HCT116 (cell line): ENCODE measurements around the gene RNF150. TPM values are rescaled to one million over a fixed set of nuclear protein-coding genes. Genes with fewer than 3 reads are reported as not detected.

Experiments used
- ATAC-seq: fragments of 200-7000 bp; cut with Tn5 transposase; 2 replicates; pipeline ENCODE4 v1.9.1; 2020; ENCODE audit warnings: mild to moderate bottlenecking, moderate library complexity
- BruUV-seq: library from RNA; stranded (reverse); fragments of 400-500 nt; replicated peaks from 2 replicates; lab custom pipeline; 2021; lab: Mats Ljungman, UMichigan
- CTCF ChIA-PET: fragments of 300-600 bp; sonication (Branson Sonifier 250); formaldehyde crosslinking; loops from one replicate; lab custom pipeline; 2021; ENCODE audit warnings: antibody characterized with exemption; lab: Charles Lee
- POLR2A ChIA-PET: fragments of 300-600, 350-600 bp; sonication (Branson Sonifier 250); formaldehyde crosslinking; loops from one replicate; lab custom pipeline; 2021; ENCODE audit warnings: antibody characterized with exemption; lab: Charles Lee
- RAD21 ChIA-PET, 2 experiments: fragments of 300-600 bp; sonication (Branson Sonifier 250); formaldehyde crosslinking; loops; one replicate each; lab custom pipeline; 2023; ENCODE audit warnings: low total read pairs in 2 of 2; ENCODE audit not compliant: uncharacterized antibody in 2 of 2, unreplicated experiment in 2 of 2, low non-redundant PET in 1 of 2; lab: Charles Lee
- DNase-seq: peaks from one replicate; pipeline ENCODE4 v3.0.0-alpha.2; 2010; ENCODE audit warnings: low read depth, low spot score
- H2AFZ ChIP-seq: fragments of 200-600 bp; shearing (Covaris generic), sonication (generic); 2 replicates; pipeline ENCODE4 v1.6.1; 2017; ENCODE audit warnings: low read depth, mixed run types, mixed read lengths, antibody characterized with exemption, low read length; ENCODE audit not compliant: poor library complexity, severe bottlenecking
- H3K27ac ChIP-seq: 2 replicates; pipeline ENCODE4 v1.5.1; 2012; ENCODE audit warnings: low read depth, low read length
- H3K27me3 ChIP-seq: fragments of 200-600 bp; sonication (generic); 2 replicates; pipeline ENCODE4 v1.6.1; 2016; ENCODE audit warnings: mixed run types, low read length, mixed read lengths; ENCODE audit not compliant: insufficient read depth
- H3K36me3 ChIP-seq, 2 experiments: fragments of 200-500 bp in 1 of 2; fragments of 200-600 bp in 1 of 2; sonication (Bioruptor generic) in 1 of 2; sonication (generic) in 1 of 2; 2 replicates each; pipeline versions ENCODE4 v1.5.1 to v1.6.1; 2014 to 2016; ENCODE audit warnings: low read length in 2 of 2, inconsistent platforms in 1 of 2, mixed read lengths in 1 of 2, mixed run types in 1 of 2; ENCODE audit not compliant: insufficient read depth in 2 of 2, control insufficient read depth in 1 of 2
- H3K4me1 ChIP-seq, 2 experiments: fragments of 200-600 bp in 1 of 2; sonication (generic) in 1 of 2; 2 replicates each; pipeline versions ENCODE4 v1.5.1 to v1.6.1; 2012 to 2017; ENCODE audit warnings: low read length in 2 of 2, inconsistent platforms in 1 of 2, mild to moderate bottlenecking in 1 of 2, mixed read lengths in 1 of 2, mixed run types in 1 of 2, moderate library complexity in 1 of 2; ENCODE audit not compliant: insufficient read depth in 2 of 2, control insufficient read depth in 1 of 2
- H3K4me2 ChIP-seq: fragments of 200-600 bp; sonication (generic); 2 replicates; pipeline ENCODE4 v1.6.1; 2017; ENCODE audit warnings: mixed run types, low read length, mixed read lengths
- H3K4me3 ChIP-seq, 2 experiments: fragments of 200-600 bp in 1 of 2; sonication (generic) in 1 of 2; replicated peaks in 1 of 2; 2 replicates each; pipeline ENCODE4 v1.5.1; 2011 to 2016; ENCODE audit warnings: low read length in 2 of 2, control low read depth in 1 of 2, low read depth in 1 of 2, mild to moderate bottlenecking in 1 of 2, mixed read lengths in 1 of 2, mixed run types in 1 of 2
- H3K79me2 ChIP-seq: fragments of 200-600 bp; sonication (generic); 2 replicates; pipeline ENCODE4 v1.6.1; 2017; ENCODE audit warnings: mild to moderate bottlenecking, mixed run types, low read length, moderate library complexity, mixed read lengths; ENCODE audit not compliant: insufficient read depth
- H3K9ac ChIP-seq: fragments of 200-600 bp; sonication (generic); 2 replicates; pipeline ENCODE4 v1.6.1; 2016; ENCODE audit warnings: low read length, mixed read lengths
- H3K9me2 ChIP-seq: fragments of 200-600 bp; sonication (generic), shearing (Covaris generic); 2 replicates; pipeline ENCODE4 v1.6.1; 2017; ENCODE audit warnings: mixed run types, mild to moderate bottlenecking, moderate library complexity; ENCODE audit not compliant: insufficient read depth
- H3K9me3 ChIP-seq, 2 experiments: fragments of 200-500 bp in 1 of 2; fragments of 200-600 bp in 1 of 2; sonication (Bioruptor generic) in 1 of 2; sonication (generic) in 1 of 2; 2 replicates each; pipeline ENCODE4 v1.6.1; 2014 to 2017; ENCODE audit warnings: low read length in 2 of 2, mixed read lengths in 2 of 2, inconsistent platforms in 1 of 2, low read depth in 1 of 2, mild to moderate bottlenecking in 1 of 2, mixed run types in 1 of 2, moderate library complexity in 1 of 2; ENCODE audit not compliant: control insufficient read depth in 1 of 2, insufficient read depth in 1 of 2
- H4K20me1 ChIP-seq: fragments of 200-600 bp; sonication (generic), shearing (Covaris generic); 2 replicates; pipeline ENCODE4 v1.6.1; 2017; ENCODE audit warnings: mixed run types, mild to moderate bottlenecking, moderate library complexity; ENCODE audit not compliant: insufficient read depth
- EZH2 ChIP-seq: fragments of 200-600 bp; sonication (generic); IDR thresholded peaks from 2 replicates; pipeline ENCODE4 v1.6.1; 2017; ENCODE audit warnings: antibody characterized with exemption, mixed run types
- EZH2phosphoT487 ChIP-seq: fragments of 200-600 bp; IDR thresholded peaks from 2 replicates; pipeline ENCODE4 v1.6.1; 2018; ENCODE audit warnings: antibody characterized with exemption, borderline replicate concordance
- FOSL1 ChIP-seq: IDR thresholded peaks from 2 replicates; pipeline ENCODE4 v1.6.1; 2012; ENCODE audit warnings: low read depth
- JUND ChIP-seq: IDR thresholded peaks from 2 replicates; pipeline ENCODE4 v1.6.1; 2012
- POLR2A ChIP-seq: IDR thresholded peaks from 2 replicates; pipeline ENCODE4 v1.7.0; 2011; ENCODE audit warnings: borderline replicate concordance; ENCODE audit not compliant: insufficient read depth, insufficient read length; ENCODE audit errors: extremely low read depth
- RAD21 ChIP-seq: IDR thresholded peaks from 2 replicates; pipeline ENCODE4 v1.6.1; 2012; ENCODE audit warnings: low read depth, mild to moderate bottlenecking
- SIN3A ChIP-seq: IDR thresholded peaks from 2 replicates; pipeline ENCODE4 v1.6.1; 2012; ENCODE audit warnings: low read depth
- SP1 ChIP-seq: IDR thresholded peaks from 2 replicates; pipeline ENCODE4 v1.6.1; 2012; ENCODE audit warnings: low read depth
- SRF ChIP-seq: IDR thresholded peaks from 2 replicates; pipeline ENCODE4 v1.6.1; 2012; ENCODE audit warnings: low read depth
- TCF7L2 ChIP-seq: IDR thresholded peaks from 2 replicates; pipeline ENCODE4 v1.7.0; 2011; ENCODE audit warnings: borderline replicate concordance, inconsistent platforms; ENCODE audit not compliant: insufficient read depth, insufficient read length; ENCODE audit errors: extremely low read depth
- YY1 ChIP-seq: IDR thresholded peaks from 2 replicates; pipeline ENCODE4 v1.6.1; 2011; ENCODE audit warnings: low read length, low read depth, moderate library complexity, mild to moderate bottlenecking; ENCODE audit not compliant: insufficient replicate concordance; ENCODE audit errors: extremely low read depth
- ZFX ChIP-seq: fragments of 450-650 bp; IDR thresholded peaks from 2 replicates; pipeline ENCODE4 v1.6.1; 2017
- intact Hi-C: fragments of 100-400 bp; cut with micrococcal nuclease; formaldehyde crosslinking; loops from 2 replicates; pipeline ENCODE4 v1.10.0; 2022
- total RNA-seq: library from RNA; stranded (reverse); gene quantifications from one replicate; pipeline ENCODE4 v1.2.1, GENCODE V29; 2021; ENCODE audit not compliant: unreplicated experiment
- TF ChIP-seq, protein P1 (sequence below), 3 experiments: fragments of 200-600 bp in 1 of 3; sonication (generic) in 1 of 3; IDR thresholded peaks in 2 of 3; conservative IDR thresholded peaks in 1 of 3; 2 replicates each; pipeline ENCODE4 v1.5.1; 2012 to 2017; ENCODE audit warnings: low read depth in 2 of 3, low read length in 2 of 3, antibody characterized with exemption in 1 of 3, borderline replicate concordance in 1 of 3, control low read depth in 1 of 3, mild to moderate bottlenecking in 1 of 3, mixed read lengths in 1 of 3, mixed run types in 1 of 3, moderate library complexity in 1 of 3; ENCODE audit not compliant: insufficient read depth in 1 of 3
- TF ChIP-seq, protein P2 (sequence below): IDR thresholded peaks from 2 replicates; pipeline ENCODE4 v1.6.1; 2011; ENCODE audit warnings: mild to moderate bottlenecking, low read length, moderate library complexity; ENCODE audit not compliant: insufficient replicate concordance; ENCODE audit errors: extremely low read depth
- TF ChIP-seq, protein P3 (sequence below): IDR thresholded peaks from 2 replicates; pipeline ENCODE4 v1.6.1; 2012
- TF ChIP-seq, protein P4 (sequence below): IDR thresholded peaks from 2 replicates; pipeline ENCODE4 v1.6.1; 2012

The RNF150 gene
- total RNA-seq, 1 experiment from 2014 or later, result 0.07 TPM

DNA sequence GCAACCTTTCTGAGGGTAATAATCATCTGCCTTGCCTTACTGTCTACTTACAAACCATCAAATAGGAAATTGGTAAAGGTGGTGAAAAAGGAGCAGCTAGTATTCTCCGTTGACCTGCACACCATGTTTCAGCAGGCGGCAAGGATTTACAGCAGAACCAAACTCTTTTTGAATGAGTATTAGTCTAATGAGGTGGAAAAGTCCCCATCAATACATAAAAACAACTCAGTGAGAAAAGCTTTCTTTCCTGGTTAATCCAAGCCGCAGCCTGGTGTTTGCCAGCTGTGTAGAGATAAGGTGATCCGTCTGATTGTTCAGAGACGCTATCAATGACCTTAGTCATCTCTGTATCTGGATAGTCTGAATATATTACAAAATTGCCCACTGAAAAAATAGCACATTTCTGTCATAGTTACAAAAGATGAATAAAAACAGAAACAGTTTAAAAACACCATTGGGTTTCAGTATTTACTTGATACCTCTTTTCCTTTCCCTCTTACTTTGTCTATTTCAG lies 266.7 kb downstream of the RNF150 start:
- Histone ChIP-seq H3K79me2 (no peaks in the 10 kb centered on the region), H3K27me3 (no peaks in the 10 kb centered on the region), H3K4me1 (no peaks in the 10 kb centered on the region), H3K9me2 (no peaks in the 10 kb centered on the region), H3K9me3 (no peaks in the 10 kb centered on the region), H4K20me1 (no peaks in the 10 kb centered on the region), H2AFZ (no peak overlapping the region), H3K27ac (no peak overlapping the region), H3K4me3 (no peak overlapping the region), H3K9ac (no peak overlapping the region), H3K4me2 (no peak overlapping the region), H3K36me3 (no peaks in the 10 kb centered on the region)
- no TSS peak for BruUV-seq
- CTCF ChIA-PET, result no interaction called here
- DNase-seq, result no peak
- intact Hi-C loops, result loop anchor here (10.0 kb wide), 1 partner anchor 1978 kb away; the partner anchor contains the start of gene INPP4B
- RAD21 ChIA-PET, result interaction anchor here in 1 of 2 experiments (0.6 kb wide), 1 partner anchor 497 kb away, joined by 7 read pairs; no protein-coding TSS in a partner anchor
- POLR2A ChIA-PET, result no interaction called here
- TF ChIP-seq SP1, result no peak
- no peak for TF ChIP-seq FOSL1
- TF ChIP-seq RAD21, result no peak
- no peak for TF ChIP-seq POLR2A
- TF ChIP-seq, protein P1, sequence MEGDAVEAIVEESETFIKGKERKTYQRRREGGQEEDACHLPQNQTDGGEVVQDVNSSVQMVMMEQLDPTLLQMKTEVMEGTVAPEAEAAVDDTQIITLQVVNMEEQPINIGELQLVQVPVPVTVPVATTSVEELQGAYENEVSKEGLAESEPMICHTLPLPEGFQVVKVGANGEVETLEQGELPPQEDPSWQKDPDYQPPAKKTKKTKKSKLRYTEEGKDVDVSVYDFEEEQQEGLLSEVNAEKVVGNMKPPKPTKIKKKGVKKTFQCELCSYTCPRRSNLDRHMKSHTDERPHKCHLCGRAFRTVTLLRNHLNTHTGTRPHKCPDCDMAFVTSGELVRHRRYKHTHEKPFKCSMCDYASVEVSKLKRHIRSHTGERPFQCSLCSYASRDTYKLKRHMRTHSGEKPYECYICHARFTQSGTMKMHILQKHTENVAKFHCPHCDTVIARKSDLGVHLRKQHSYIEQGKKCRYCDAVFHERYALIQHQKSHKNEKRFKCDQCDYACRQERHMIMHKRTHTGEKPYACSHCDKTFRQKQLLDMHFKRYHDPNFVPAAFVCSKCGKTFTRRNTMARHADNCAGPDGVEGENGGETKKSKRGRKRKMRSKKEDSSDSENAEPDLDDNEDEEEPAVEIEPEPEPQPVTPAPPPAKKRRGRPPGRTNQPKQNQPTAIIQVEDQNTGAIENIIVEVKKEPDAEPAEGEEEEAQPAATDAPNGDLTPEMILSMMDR (IDR thresholded peaks at IDR 0.05 in 2 of 3, conservative IDR thresholded peaks at IDR 0.05 in 1 of 3; ENCODE audit: borderline replicate concordance in 1 of 3, insufficient read depth in 1 of 3, low read depth in 2 of 3, low read length in 2 of 3), result no peak
- TF ChIP-seq, protein P2, sequence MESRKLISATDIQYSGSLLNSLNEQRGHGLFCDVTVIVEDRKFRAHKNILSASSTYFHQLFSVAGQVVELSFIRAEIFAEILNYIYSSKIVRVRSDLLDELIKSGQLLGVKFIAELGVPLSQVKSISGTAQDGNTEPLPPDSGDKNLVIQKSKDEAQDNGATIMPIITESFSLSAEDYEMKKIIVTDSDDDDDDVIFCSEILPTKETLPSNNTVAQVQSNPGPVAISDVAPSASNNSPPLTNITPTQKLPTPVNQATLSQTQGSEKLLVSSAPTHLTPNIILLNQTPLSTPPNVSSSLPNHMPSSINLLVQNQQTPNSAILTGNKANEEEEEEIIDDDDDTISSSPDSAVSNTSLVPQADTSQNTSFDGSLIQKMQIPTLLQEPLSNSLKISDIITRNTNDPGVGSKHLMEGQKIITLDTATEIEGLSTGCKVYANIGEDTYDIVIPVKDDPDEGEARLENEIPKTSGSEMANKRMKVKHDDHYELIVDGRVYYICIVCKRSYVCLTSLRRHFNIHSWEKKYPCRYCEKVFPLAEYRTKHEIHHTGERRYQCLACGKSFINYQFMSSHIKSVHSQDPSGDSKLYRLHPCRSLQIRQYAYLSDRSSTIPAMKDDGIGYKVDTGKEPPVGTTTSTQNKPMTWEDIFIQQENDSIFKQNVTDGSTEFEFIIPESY, result no peak
- no peak for TF ChIP-seq ZFX
- TF ChIP-seq YY1, result no peak
- TF ChIP-seq JUND, result no peak
- TF ChIP-seq EZH2, result no peak
- no peak for TF ChIP-seq EZH2phosphoT487
- TF ChIP-seq, protein P3, sequence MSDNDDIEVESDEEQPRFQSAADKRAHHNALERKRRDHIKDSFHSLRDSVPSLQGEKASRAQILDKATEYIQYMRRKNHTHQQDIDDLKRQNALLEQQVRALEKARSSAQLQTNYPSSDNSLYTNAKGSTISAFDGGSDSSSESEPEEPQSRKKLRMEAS, result no peak
- TF ChIP-seq SRF, result no peak
- TF ChIP-seq, protein P4, sequence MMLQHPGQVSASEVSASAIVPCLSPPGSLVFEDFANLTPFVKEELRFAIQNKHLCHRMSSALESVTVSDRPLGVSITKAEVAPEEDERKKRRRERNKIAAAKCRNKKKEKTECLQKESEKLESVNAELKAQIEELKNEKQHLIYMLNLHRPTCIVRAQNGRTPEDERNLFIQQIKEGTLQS, result no peak
- no peak for TF ChIP-seq SIN3A
- TF ChIP-seq TCF7L2, result no peak
- ATAC-seq, result no peak
